Neural cell (in vitro differentiated cells): ENCODE results near the gene CITED1. TPM values are rescaled to one million over a fixed set of nuclear protein-coding genes. Genes with fewer than 3 reads are reported as not detected.

Source experiments
- H2AFZ ChIP-seq: fragments of 200-600, 300-800 bp; sonication (generic), shearing (Covaris generic); 2 replicates; pipeline ENCODE4 v1.6.0; 2014; ENCODE audit warnings: low read depth, mild to moderate bottlenecking, antibody characterized with exemption, low read length, moderate library complexity
- H3F3A ChIP-seq: fragments of 200-600 bp; shearing (Covaris generic); 2 replicates; pipeline ENCODE4 v1.6.1; 2016; ENCODE audit warnings: mild to moderate bottlenecking, moderate library complexity, mixed read lengths, antibody characterized with exemption, low read length; ENCODE audit not compliant: insufficient read depth, poor library complexity, severe bottlenecking
- H3K27ac ChIP-seq: fragments of 200-600, 300-800 bp; sonication (generic), shearing (Covaris generic); 2 replicates; pipeline ENCODE4 v1.5.1; 2014; ENCODE audit warnings: mild to moderate bottlenecking, low read length, moderate library complexity
- H3K27me3 ChIP-seq: fragments of 300-800, 200-600 bp; sonication (generic), shearing (Covaris generic); 2 replicates; pipeline ENCODE4 v1.6.0; 2014; ENCODE audit warnings: mild to moderate bottlenecking, low read depth, low read length, moderate library complexity; ENCODE audit not compliant: insufficient read depth
- H3K36me3 ChIP-seq: fragments of 300-800, 200-600 bp; sonication (generic), shearing (Covaris generic); 2 replicates; pipeline ENCODE4 v1.5.1; 2014; ENCODE audit warnings: mild to moderate bottlenecking, antibody characterized with exemption, low read length, moderate library complexity; ENCODE audit not compliant: insufficient read depth
- H3K4me2 ChIP-seq: fragments of 300-800, 200-600 bp; sonication (generic), shearing (Covaris generic); 2 replicates; pipeline ENCODE4 v1.6.0; 2014; ENCODE audit warnings: mild to moderate bottlenecking, low read length
- H3K4me3 ChIP-seq: fragments of 300-800, 200-600 bp; sonication (generic), shearing (Covaris generic); 2 replicates; pipeline ENCODE4 v1.5.1; 2014; ENCODE audit warnings: mild to moderate bottlenecking, low read length, moderate library complexity
- H3K79me2 ChIP-seq: fragments of 200-600 bp; shearing (Covaris generic); replicated peaks from 2 replicates; pipeline ENCODE4 v1.6.0; 2014; ENCODE audit warnings: mild to moderate bottlenecking, low read length, moderate library complexity; ENCODE audit not compliant: insufficient read depth
- H3K9ac ChIP-seq: fragments of 300-800, 200-600 bp; sonication (generic), shearing (Covaris generic); 2 replicates; pipeline ENCODE4 v1.6.1; 2016; ENCODE audit warnings: mild to moderate bottlenecking, low read length, mixed read lengths
- H3K9me2 ChIP-seq: fragments of 200-600 bp; shearing (Covaris generic); 2 replicates; pipeline ENCODE4 v1.6.1; 2016; ENCODE audit warnings: mild to moderate bottlenecking, low read length, mixed read lengths; ENCODE audit not compliant: insufficient read depth
- H3K9me3 ChIP-seq: fragments of 200-600, 300-800 bp; sonication (generic), shearing (Covaris generic); 2 replicates; pipeline ENCODE4 v1.6.1; 2016; ENCODE audit warnings: mild to moderate bottlenecking, mixed run types, low read length, moderate library complexity, mixed read lengths
- H4K20me1 ChIP-seq: fragments of 200-600 bp; shearing (Covaris generic); 2 replicates; pipeline ENCODE4 v1.6.1; 2016; ENCODE audit warnings: mild to moderate bottlenecking, mixed run types; ENCODE audit not compliant: insufficient read depth
- EP300 ChIP-seq: fragments of 450-650 bp; conservative IDR thresholded peaks from 2 replicates; pipeline ENCODE4 v1.6.1; 2014; ENCODE audit warnings: antibody characterized with exemption, mild to moderate bottlenecking, moderate library complexity; ENCODE audit not compliant: poor library complexity, severe bottlenecking
- EZH2 ChIP-seq: fragments of 200-600, 300-800 bp; shearing (Covaris generic), sonication (generic); IDR thresholded peaks from 2 replicates; pipeline ENCODE4 v1.6.1; 2014; ENCODE audit warnings: antibody characterized with exemption, low read length, borderline replicate concordance, mild to moderate bottlenecking; ENCODE audit not compliant: insufficient read depth, poor library complexity, severe bottlenecking
- MXI1 ChIP-seq: fragments of 450-650 bp; conservative IDR thresholded peaks from 2 replicates; pipeline ENCODE4 v1.6.1; 2014; ENCODE audit warnings: antibody characterized with exemption, mild to moderate bottlenecking; ENCODE audit not compliant: poor library complexity, severe bottlenecking
- POLR2AphosphoS5 ChIP-seq: IDR thresholded peaks from 2 replicates; pipeline ENCODE4 v1.6.1; 2012
- RAD21 ChIP-seq: fragments of 450-650 bp; conservative IDR thresholded peaks from 2 replicates; pipeline ENCODE4 v1.6.1; 2014; ENCODE audit warnings: antibody characterized with exemption, mild to moderate bottlenecking, moderate library complexity
- SMC3 ChIP-seq: fragments of 450-650 bp; conservative IDR thresholded peaks from 2 replicates; pipeline ENCODE4 v1.6.1; 2014; ENCODE audit warnings: antibody characterized with exemption, mild to moderate bottlenecking, moderate library complexity; ENCODE audit not compliant: poor library complexity
- TAF1 ChIP-seq: IDR thresholded peaks from 2 replicates; pipeline ENCODE4 v1.6.1; 2012; ENCODE audit warnings: low read depth
- polyA plus RNA-seq: library from polyadenylated mRNA; depleted of rRNA; stranded (reverse); fragments of >200 nt; gene quantifications from 2 replicates; pipeline ENCODE4 v1.2.3, GENCODE V29; 2014
- TF ChIP-seq, protein P1 (sequence below): IDR thresholded peaks from 2 replicates; pipeline ENCODE4 v1.6.1; 2012; ENCODE audit warnings: borderline replicate concordance
- TF ChIP-seq, protein P2 (sequence below): fragments of 450-650 bp; IDR thresholded peaks from 2 replicates; pipeline ENCODE4 v1.5.1; 2014; ENCODE audit warnings: antibody characterized with exemption, mild to moderate bottlenecking, moderate library complexity; ENCODE audit not compliant: poor library complexity, severe bottlenecking

Gene CITED1
- polyA plus RNA-seq, 1 donor from 2014 or later = 24.1 TPM

DNA sequence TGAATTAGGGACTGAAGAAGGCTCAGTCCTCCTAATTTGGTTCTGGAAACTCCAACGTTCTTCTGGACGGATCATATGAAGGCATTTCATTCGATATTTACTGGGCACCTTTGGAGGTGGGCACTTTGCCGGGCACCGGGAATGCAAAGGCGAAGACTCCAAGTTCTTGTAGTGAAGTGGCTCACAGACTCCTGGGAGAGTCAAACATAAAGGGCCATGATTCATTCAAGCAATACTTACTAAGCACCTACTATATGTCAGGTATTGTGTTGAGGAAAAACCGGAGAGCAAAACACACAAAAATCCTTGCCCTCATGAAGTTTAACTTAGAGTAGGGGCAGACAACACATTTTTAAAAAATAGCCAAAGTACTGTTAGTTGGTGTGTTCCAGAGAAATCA, 49.9 kb downstream of the CITED1 start:
- Histone ChIP-seq H3K9me2 (no peaks in the 10 kb centered on the region), H4K20me1 (no peaks in the 10 kb centered on the region), H3K36me3 (no peaks in the 10 kb centered on the region), H3K9ac (no peak overlapping the region), H3K4me3 (peak overlapping the region; percentile 25), H3K79me2 (no peaks in the 10 kb centered on the region), H3K4me2 (no peak overlapping the region), H3F3A (no peaks in the 10 kb centered on the region), H3K9me3 (no peaks in the 10 kb centered on the region), H2AFZ (no peak overlapping the region), H3K27ac (peak overlapping the region; percentile 24), H3K27me3 (no peaks in the 10 kb centered on the region)
- TF ChIP-seq TAF1 = no peak
- TF ChIP-seq SMC3 = no peak
- TF ChIP-seq POLR2AphosphoS5 = no peak
- TF ChIP-seq, protein P1, sequence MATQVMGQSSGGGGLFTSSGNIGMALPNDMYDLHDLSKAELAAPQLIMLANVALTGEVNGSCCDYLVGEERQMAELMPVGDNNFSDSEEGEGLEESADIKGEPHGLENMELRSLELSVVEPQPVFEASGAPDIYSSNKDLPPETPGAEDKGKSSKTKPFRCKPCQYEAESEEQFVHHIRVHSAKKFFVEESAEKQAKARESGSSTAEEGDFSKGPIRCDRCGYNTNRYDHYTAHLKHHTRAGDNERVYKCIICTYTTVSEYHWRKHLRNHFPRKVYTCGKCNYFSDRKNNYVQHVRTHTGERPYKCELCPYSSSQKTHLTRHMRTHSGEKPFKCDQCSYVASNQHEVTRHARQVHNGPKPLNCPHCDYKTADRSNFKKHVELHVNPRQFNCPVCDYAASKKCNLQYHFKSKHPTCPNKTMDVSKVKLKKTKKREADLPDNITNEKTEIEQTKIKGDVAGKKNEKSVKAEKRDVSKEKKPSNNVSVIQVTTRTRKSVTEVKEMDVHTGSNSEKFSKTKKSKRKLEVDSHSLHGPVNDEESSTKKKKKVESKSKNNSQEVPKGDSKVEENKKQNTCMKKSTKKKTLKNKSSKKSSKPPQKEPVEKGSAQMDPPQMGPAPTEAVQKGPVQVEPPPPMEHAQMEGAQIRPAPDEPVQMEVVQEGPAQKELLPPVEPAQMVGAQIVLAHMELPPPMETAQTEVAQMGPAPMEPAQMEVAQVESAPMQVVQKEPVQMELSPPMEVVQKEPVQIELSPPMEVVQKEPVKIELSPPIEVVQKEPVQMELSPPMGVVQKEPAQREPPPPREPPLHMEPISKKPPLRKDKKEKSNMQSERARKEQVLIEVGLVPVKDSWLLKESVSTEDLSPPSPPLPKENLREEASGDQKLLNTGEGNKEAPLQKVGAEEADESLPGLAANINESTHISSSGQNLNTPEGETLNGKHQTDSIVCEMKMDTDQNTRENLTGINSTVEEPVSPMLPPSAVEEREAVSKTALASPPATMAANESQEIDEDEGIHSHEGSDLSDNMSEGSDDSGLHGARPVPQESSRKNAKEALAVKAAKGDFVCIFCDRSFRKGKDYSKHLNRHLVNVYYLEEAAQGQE = no peak
- no peak for TF ChIP-seq MXI1
- TF ChIP-seq EZH2 = no peak
- TF ChIP-seq, protein P2, sequence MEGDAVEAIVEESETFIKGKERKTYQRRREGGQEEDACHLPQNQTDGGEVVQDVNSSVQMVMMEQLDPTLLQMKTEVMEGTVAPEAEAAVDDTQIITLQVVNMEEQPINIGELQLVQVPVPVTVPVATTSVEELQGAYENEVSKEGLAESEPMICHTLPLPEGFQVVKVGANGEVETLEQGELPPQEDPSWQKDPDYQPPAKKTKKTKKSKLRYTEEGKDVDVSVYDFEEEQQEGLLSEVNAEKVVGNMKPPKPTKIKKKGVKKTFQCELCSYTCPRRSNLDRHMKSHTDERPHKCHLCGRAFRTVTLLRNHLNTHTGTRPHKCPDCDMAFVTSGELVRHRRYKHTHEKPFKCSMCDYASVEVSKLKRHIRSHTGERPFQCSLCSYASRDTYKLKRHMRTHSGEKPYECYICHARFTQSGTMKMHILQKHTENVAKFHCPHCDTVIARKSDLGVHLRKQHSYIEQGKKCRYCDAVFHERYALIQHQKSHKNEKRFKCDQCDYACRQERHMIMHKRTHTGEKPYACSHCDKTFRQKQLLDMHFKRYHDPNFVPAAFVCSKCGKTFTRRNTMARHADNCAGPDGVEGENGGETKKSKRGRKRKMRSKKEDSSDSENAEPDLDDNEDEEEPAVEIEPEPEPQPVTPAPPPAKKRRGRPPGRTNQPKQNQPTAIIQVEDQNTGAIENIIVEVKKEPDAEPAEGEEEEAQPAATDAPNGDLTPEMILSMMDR = no peak
- TF ChIP-seq EP300 = no peak
- TF ChIP-seq RAD21 = no peak

DNA sequence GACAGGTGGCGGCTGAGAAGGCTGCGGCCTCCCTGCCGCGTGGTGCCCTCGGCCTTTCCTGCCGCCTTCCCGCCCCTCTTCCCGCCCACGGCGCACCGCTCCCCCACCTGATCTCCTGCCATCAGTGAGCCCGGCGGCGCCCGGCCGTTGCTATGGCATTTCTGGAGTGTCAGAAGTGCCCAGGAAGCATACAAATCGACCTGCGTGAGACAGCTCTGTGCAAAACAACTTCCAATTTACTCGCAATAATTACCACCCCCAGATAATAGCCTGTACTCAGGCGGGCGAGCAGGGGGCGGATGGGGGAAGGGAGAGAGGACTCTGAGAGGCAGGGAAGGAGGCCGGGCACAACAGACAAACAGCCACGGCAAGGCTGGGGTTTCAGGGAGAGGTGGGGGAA, 50.3 kb downstream of the CITED1 start:
- Histone ChIP-seq H3K4me3 (peak overlapping the region; percentile 25), H2AFZ (no peak overlapping the region), H3K27me3 (no peaks in the 10 kb centered on the region), H3K9ac (no peak overlapping the region), H4K20me1 (no peaks in the 10 kb centered on the region), H3K27ac (peak overlapping the region; percentile 24), H3K9me3 (no peaks in the 10 kb centered on the region), H3K36me3 (no peaks in the 10 kb centered on the region), H3K4me2 (no peak overlapping the region), H3F3A (no peaks in the 10 kb centered on the region), H3K9me2 (no peaks in the 10 kb centered on the region), H3K79me2 (no peaks in the 10 kb centered on the region)
- peak; percentile 14 for TF ChIP-seq EP300
- TF ChIP-seq POLR2AphosphoS5 = peak; percentile 34
- no peak for TF ChIP-seq EZH2

DNA sequence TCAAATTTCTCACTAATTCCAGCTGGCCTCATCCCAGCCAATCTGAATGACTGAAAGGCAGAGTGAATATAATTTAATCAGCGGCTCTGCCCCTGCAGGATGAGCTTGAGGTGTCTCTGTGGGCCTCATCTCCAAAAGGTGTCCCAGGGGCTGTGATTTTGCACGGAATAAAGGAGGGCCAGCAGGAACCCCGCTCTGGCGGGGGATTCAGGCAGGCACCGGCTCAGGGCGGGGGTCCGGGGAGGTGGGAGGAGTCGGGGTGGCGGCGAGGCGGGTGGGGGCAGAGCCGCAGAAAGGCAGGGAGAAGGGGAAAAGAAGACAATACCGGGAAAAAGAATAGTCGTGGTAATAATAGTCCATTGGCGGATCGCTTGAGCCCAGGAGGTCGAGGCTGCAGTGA, 50.9 kb downstream of the CITED1 start:
- H3K4me3 ChIP-seq = peak overlapping the region; percentile 13
- no peak overlapping the region for H3K27ac ChIP-seq
- no peaks in the 10 kb centered on the region for H3K9me2 ChIP-seq
- H3K4me2 ChIP-seq = no peak overlapping the region
- H2AFZ ChIP-seq = no peak overlapping the region
- H3F3A ChIP-seq = no peaks in the 10 kb centered on the region
- TF ChIP-seq POLR2AphosphoS5 (no peak), MXI1 (no peak), TAF1 (no peak), RAD21 (no peak), SMC3 (no peak), EZH2 (no peak), EP300 (no peak)
- TF ChIP-seq, protein P1 = no peak
- TF ChIP-seq, protein P2 = no peak
- no peaks in the 10 kb centered on the region for H3K27me3 ChIP-seq
- no peaks in the 10 kb centered on the region for H3K79me2 ChIP-seq
- H3K9ac ChIP-seq = peak overlapping the region; percentile 36
- H3K9me3 ChIP-seq = no peaks in the 10 kb centered on the region
- no peaks in the 10 kb centered on the region for H4K20me1 ChIP-seq
- no peaks in the 10 kb centered on the region for H3K36me3 ChIP-seq
